ES-I3 (cell line): ENCODE data around the gene GNB2.
A peak's percentile ranks its signal among the peaks of the same experiment; 100 is the strongest.
"Not testable (repeated sequence)": the region's sequence is repeated elsewhere in the genome, so short reads cannot be mapped to it uniquely, and the experiment has no call there.

Experiments used
- H3K36me3 ChIP-seq: 2 replicates; pipeline ENCODE4 v1.6.1; 2013; ENCODE audit warnings: mild to moderate bottlenecking, low read length, control low read depth, moderate library complexity; ENCODE audit not compliant: insufficient read depth
- H3K4me1 ChIP-seq: 2 replicates; pipeline ENCODE4 v1.6.1; 2013; ENCODE audit warnings: mild to moderate bottlenecking, control low read depth, low read length; ENCODE audit not compliant: insufficient read depth
- H3K9ac ChIP-seq: 2 replicates; pipeline ENCODE4 v1.6.1; 2013; ENCODE audit warnings: low read depth, mild to moderate bottlenecking, low read length, moderate library complexity
- H3K9me3 ChIP-seq: 2 replicates; pipeline ENCODE4 v1.6.1; 2013; ENCODE audit warnings: mild to moderate bottlenecking, low read length, moderate library complexity; ENCODE audit not compliant: control insufficient read depth, insufficient read depth

The GNB2 gene

DNA sequence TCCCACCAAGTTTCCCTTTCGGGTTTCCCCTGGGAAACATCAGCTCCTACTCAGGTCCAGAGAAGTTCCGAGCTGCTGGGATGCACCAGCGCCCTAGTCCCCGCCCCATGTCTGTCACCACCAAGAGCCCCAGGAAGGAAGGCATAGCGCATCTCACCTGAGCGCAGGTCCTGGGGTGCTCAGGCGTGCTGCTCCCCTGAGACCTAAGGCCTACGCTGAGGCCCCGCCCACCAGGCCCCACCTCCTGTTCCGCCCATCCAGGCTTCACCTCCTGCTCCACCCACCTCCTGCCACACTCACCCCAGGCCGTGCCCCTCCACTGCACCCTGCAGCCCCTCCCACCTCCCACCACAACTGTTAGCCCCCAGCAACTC lies 31.0 kb upstream of the GNB2 start:
- Histone ChIP-seq H3K9ac (no peak overlapping the region), H3K9me3 (no peaks in the 10 kb centered on the region), H3K36me3 (no peaks in the 10 kb centered on the region), H3K4me1 (peaks cover 20% of the 10 kb centered on the region; the same call in 1 of the 2 replicates)

DNA sequence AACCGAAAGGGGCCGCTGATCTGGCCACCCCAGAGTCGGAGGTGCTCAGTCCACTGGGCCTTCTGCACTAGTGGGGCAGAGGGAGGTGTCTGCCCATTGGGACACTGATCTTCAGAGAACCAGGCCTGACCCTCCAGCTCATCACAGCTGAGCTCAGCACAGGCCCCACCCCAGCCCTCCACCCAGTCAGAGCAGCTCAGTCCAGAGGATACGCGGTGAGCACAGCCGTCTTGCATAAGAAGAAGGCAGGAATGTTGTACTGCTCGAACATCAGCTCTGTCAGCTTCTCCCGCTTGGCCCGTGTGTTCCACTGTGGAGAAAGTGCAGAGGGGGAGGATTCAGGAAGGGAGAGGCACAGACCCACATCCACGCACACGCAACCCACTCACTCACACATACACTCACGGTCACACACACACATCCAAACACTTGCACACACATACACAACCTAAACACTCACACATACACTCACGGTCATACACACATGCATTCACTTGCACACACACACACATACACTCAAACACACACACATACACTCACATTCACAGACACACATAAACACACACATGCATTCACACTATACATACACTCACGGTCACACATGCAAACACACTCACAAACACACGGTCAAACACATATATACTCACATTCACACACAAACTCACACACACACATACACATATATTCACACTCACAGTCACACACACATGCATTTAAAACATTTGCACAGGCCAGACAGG lies 23.5 kb upstream of the GNB2 start:
- no peak overlapping the region for H3K9ac ChIP-seq

DNA sequence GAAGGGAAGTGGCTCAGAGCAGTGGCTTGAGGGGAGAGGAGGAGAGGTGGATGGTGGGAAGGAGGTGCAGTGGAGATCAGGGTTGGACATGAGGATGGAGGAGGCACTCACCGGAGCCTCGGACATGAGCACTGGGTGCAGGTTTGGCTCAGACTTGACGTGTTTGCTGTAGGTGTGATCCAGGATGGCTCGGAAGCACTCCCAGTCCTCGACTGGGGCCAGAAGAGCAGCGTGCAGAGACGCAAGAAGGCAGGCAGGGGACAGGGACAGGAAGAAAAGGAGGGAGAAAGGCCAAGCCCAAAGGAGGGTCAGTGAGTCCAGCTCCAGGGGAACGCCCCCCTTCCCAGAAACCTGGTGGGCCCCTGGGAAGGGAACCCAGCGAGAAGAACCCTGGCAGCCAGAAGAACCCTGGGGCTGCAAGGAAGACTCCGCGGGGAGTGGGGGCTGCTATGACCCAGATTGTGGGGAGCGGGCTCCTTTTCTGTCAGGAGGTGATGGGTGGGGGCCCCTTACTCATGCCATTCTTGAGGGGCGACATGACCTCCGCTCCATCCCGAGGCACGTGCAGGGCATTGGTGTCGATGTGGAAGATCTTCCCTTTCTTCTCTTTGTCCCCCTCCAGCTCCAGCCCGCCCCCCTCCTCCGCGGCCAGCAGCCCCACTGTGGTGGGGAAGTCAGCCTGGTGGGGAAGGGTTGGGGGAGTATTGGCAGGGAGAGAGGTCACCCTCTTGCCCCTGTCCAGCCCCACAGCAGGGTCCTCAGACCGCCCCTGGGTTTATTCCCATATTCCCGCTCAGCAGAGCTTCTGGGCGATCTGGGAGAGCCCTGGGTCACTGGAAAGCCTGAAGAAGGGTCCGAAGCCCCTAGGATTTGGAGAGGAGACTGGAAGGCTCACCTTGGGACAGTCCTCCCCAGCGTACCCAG lies 18.4 kb upstream of the GNB2 start:
- Histone ChIP-seq H3K36me3 (no peaks in the 10 kb centered on the region; the same call in 1 of the 2 replicates), H3K4me1 (no peaks in the 10 kb centered on the region), H3K9me3 (no peaks in the 10 kb centered on the region), H3K9ac (no peak overlapping the region; the same call in 1 of the 2 replicates)

More for the DNA sequence above, 23.5 kb upstream of the GNB2 start:
- peaks cover 5% of the 10 kb centered on the region; the same call in 1 of the 2 replicates for H3K4me1 ChIP-seq
- H3K9me3 ChIP-seq = no peaks in the 10 kb centered on the region
- no peaks in the 10 kb centered on the region for H3K36me3 ChIP-seq

DNA sequence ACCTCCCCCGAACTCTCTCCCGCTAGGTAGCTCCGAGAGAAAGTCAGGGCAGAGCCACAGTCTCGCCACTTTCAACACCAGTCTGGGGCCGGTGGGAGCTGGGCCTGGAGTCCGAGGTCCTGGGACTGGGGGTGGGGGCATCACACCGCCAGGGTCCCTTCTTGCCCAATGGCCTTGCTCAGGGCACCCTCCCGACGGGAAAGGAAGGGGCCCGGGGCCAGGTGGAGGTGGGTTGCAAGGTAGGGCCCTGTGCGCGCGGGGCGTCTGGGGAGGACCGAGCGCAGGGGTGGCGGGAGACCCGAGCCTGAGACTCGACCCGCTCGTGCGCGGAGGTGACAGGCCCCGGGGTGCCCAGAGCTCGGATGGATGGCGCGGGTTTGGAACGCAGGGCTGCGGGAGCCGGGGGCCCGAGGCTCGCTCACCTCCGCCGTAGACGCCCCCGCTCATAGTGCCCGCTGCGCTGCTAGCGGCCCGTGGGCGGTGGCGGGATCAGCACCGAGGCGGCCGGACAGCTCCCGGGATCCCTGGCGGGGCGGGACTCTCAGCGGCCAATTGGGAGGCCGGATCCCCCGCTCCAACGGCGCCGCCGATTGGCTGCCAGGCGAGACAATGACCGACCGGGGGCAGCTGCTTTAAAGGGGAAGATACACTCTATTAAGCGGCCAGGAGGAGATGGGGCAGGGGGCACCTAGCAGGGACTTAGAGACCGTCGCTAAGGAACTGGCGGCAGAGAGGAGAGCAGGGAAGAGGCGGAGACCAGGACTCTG lies 17.4 kb upstream of the GNB2 start, which contains the start of gene ACTL6B:
Gene ACTL6B (minus strand): TSS at position 541 of the 767 bp plus-strand sequence. CDS start 94 bp downstream, at position 447.
- Histone ChIP-seq H3K36me3 (no peaks in the 10 kb centered on the region; the same call in 1 of the 2 replicates), H3K9ac (no peak within 1 kb of the TSS; the same call in 1 of the 2 replicates), H3K9me3 (no peaks in the 10 kb centered on the region), H3K4me1 (no peaks in the 10 kb centered on the region)

DNA sequence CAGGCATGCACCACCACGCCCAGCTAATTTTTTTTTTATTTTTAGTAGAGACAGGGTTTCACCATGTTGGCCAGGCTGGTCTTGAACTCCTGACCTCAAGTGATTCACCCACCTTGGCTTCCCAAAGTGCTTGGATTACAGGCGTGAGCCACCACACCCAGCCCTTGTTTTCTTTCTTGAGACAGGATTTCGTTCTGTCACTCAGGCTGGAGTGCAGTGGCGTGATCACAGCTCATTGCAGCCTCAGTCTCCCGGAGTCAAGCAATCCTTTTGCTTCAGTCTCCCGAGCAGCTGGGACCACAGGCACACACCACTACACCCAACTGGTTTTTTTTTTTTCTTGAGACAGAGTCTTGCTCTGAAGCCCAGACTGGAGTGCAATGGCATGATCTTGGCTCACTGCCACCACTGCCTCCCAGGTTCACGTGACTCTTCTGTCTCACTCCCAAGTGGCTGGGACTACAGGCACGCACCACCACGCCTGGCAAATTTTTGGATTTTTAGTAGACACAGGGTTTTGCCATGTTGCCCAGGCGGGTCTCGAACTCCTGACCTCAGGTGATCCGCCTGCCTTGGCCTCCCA lies 11.3 kb upstream of the GNB2 start:
- not testable (repeated sequence) for H3K9ac ChIP-seq, H3K9me3 ChIP-seq, H3K4me1 ChIP-seq, H3K36me3 ChIP-seq

DNA sequence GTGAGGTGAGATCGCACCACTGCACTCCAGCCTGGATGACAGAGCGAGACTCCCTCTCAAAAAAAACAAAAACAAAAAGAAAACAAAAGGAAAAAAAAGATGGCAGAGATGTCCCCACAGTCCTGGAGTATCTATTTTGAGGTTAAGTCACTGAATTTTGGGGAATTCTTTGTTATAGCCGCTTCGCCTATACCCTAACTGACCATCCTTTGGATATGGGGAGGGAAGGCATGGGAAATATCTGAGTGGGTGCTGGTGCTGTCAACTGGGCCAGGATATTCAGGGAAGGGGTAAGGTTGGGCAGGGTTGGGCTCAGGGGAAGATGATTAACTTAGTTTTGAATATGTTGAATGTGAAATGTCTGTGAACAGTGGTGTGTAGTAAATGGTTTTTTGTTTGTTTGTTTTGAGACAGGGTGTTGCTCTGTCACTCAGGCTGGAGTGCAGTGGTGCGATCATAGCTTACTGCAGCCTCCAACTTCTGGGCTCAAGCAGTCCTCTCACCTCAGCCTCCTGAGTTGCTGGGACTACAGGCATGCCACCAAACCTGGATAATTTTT lies 8.3 kb upstream of the GNB2 start:
- H3K4me1 ChIP-seq = 0 out of 2 replicates have a peak, but pooled peaks cover 5% of the 10 kb centered on the region
- H3K36me3 ChIP-seq = no peaks in the 10 kb centered on the region
- H3K9ac ChIP-seq = no peak overlapping the region
- H3K9me3 ChIP-seq = no peaks in the 10 kb centered on the region

DNA sequence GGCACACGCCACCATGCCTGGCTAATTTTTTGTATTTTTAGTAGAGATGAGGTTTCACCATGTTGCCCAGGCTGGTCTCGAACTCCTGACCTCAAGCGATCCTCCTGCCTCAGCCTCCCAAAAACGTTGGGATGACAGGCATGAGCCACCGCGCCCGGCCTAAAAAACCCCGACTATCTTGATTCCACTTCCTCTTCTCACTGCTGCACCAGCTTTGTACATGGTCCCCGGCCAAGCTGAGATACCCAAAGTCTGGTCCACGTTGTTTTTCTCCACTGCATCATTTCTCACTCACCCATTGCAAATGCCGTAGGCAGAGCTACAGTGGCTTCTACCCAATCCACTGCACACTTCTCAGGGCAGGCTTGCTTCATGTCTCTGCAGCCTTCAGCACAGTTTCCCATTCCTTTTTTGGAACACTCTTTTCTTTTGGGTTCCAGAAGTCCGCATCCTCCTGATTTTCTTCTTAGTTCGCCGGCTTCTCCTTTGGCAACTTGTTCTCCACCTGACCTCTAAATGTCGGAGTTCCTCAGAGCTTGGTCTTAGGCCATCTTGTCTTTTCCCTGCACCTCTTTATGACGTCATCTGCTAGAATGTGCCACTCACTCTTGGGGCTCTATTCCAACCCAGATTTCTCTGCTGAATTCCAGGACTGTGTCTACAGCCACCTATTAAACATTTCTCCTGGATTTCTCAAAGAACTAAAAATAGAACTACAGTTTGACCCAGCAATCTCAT lies 6.0 kb upstream of the GNB2 start:
- Histone ChIP-seq H3K4me1 (0 out of 2 replicates have a peak, but pooled peaks cover 5% of the 10 kb centered on the region), H3K9ac (no peak overlapping the region), H3K36me3 (no peaks in the 10 kb centered on the region), H3K9me3 (no peaks in the 10 kb centered on the region)

DNA sequence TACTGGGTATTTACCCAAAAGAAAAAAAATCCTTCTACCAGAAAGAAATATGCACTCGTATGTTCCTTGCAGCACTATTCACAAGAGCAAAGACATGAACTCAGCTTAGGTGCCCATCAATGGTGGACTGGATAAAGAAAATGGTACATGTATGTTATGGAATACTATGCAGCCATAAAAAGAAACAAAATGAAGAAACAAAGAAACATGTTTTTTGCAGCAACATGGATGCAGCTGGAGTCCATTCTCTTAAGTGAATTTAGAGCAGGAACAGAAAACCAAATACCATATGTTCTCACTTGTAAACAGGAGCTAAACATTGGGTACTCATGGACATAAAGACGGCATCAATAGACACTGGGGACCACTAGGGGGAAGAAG lies 5.5 kb upstream of the GNB2 start:
- H3K9ac ChIP-seq = no peak overlapping the region
- no peaks in the 10 kb centered on the region for H3K36me3 ChIP-seq
- no peaks in the 10 kb centered on the region for H3K9me3 ChIP-seq
- 0 out of 2 replicates have a peak, but pooled peaks cover 3% of the 10 kb centered on the region for H3K4me1 ChIP-seq

DNA sequence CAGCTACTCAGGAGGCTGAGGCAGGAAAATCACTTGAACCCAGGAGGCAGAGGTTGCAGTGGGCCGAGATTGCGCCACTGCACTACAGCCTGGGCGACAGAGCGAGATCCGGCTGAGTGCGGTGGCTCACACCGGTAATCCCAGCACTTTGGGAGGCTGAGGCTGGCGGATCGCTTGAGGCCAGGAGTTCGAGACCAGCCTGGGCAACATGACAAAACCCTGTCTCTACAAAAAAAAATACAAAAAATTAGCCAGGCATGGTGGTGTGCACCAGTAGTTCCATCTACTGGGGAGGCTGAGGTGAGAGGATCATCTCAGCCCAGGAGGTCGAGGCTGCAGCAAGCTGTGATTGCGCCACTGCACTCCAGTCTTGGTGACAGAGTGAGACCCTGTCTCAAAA lies 4.4 kb upstream of the GNB2 start:
- H3K9me3 ChIP-seq, H3K36me3 ChIP-seq, H3K4me1 ChIP-seq, H3K9ac ChIP-seq: not testable (repeated sequence)

DNA sequence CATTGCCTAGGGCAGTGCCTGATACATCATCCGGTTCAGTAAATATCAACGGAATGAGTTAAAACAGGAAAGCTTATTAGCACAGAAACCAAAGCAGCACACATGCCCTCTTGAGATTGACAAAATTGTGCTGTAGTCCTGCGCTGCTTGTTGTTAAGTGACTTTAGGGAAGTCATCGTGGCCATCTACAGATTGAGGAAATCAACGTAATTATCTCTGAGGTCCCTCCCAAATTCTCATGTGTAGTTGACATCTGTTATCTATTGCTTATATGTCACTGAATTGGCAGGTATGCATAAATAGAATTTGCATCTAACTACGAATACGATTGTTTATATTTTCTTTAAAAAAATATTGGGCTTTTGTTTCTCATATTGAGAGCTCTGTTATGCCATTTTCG lies 3.5 kb upstream of the GNB2 start:
- H3K9me3 ChIP-seq = no peaks in the 10 kb centered on the region
- H3K4me1 ChIP-seq = no peaks in the 10 kb centered on the region
- no peak overlapping the region for H3K9ac ChIP-seq
- no peaks in the 10 kb centered on the region for H3K36me3 ChIP-seq

DNA sequence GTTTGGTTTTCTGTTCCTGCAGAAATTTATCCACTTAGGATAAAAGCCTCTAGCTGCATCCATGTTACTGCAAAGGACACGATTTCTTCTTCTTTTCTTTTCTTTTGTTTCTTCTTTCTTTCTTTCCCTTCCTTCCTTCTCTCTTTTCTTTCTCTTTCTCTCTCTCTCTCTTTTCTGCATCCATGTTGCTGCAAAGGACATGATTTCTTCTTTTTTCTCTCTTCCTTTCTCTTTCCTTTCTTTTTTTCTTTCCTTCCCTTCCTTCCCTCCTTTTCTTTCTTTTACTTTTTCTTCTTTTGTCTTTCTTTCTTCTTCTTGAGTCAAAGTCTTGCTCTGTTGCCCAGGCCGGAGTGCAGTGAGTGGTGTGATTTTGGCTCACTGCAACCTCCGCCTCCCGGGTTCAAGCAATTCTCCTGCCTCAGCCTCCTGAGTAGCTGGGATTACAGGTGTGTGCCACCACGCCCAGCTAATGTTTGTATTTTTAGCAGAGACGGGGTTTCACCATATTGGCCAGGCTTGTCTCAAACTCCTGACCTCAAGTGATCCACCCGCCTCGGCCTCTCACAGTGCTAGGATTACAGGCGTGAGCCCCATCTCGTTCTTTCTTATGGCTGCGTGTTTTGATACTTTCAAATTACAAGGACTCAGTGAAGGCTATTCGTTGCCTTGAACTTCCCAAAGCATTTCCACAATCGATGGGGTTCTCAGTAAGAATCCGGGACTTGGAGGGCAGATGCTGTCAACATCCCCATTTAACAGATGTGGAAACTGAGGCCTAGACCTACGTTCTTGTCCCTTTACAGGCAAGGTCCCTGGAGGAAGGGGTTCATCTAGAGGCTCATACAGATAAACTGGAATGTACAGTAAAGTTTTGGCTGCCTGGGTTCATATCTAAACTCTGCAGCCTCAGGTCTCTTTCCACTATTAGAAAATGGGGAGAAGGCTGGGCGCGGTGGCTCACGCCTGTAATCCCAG lies 1.9 kb upstream of the GNB2 start:
- no peaks in the 10 kb centered on the region for H3K36me3 ChIP-seq
- no peak overlapping the region for H3K9ac ChIP-seq
- no peaks in the 10 kb centered on the region for H3K9me3 ChIP-seq
- no peaks in the 10 kb centered on the region for H3K4me1 ChIP-seq

DNA sequence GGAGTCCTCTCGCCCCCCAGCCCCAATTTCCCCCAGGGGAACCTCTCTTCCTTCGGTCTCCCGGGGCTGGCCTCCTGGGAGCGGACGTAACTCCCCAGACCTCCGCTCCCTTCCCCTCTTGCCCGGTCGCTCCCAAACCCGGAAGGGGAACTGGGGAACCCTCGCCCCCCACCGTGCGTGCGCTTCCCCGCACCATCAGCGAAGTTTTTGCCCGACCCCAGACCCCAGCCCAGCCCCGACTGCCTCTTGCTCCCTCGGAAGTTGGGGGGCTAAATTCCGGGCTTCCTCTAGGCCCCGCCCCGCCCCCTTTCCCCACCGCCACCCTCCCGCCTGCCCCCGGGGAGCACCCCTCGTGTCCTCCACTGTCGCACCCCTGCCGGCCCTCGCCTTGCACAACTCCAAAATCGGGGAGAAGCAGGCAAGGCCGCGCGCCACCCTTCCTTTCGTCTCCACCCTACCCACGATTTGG lies 436 bp downstream of the GNB2 start:
- Histone ChIP-seq H3K4me1 (no peaks in the 10 kb centered on the region), H3K36me3 (no peaks in the 10 kb centered on the region), H3K9ac (peak overlapping the region; percentile 84), H3K9me3 (no peaks in the 10 kb centered on the region)
